A549 (cell line): ENCODE data around the gene USP49.

ENCODE experiments used
- ESRRA ChIP-seq: fragments of 150-350 bp; IDR thresholded peaks from 2 replicates; pipeline ENCODE4 v1.6.1; 2014; ENCODE audit warnings: mild to moderate bottlenecking, low read length, borderline replicate concordance
- MAZ ChIP-seq: fragments of 150-350 bp; IDR thresholded peaks from 2 replicates; pipeline ENCODE4 v1.6.1; 2014; ENCODE audit warnings: antibody characterized with exemption, low read depth, low read length, borderline replicate concordance
- MYC ChIP-seq: IDR thresholded peaks from 2 replicates; pipeline ENCODE4 v1.6.1; 2012; ENCODE audit warnings: mild to moderate bottlenecking, inconsistent platforms, low read length, improper control_type of control experiment, borderline replicate concordance
- NFE2L2 ChIP-seq: fragments of 150-350 bp; conservative IDR thresholded peaks from 2 replicates; pipeline ENCODE4 v1.6.1; 2014; ENCODE audit warnings: low read length
- POLR2A ChIP-seq: IDR thresholded peaks from 2 replicates; pipeline ENCODE4 v1.6.1; 2012; ENCODE audit warnings: mild to moderate bottlenecking, low read length
- REST ChIP-seq: fragments of 200-600 bp; sonication (generic); IDR thresholded peaks from 2 replicates; pipeline ENCODE4 v1.6.1; 2016; ENCODE audit warnings: antibody characterized with exemption, mild to moderate bottlenecking, moderate library complexity
- SMC3 ChIP-seq: fragments of >200 bp; sonication (Bioruptor Twin); formaldehyde crosslinking; IDR thresholded peaks from 3 replicates; pipeline ENCODE4 v1.6.1; 2018; ENCODE audit warnings: inconsistent platforms
- SREBF2 ChIP-seq: fragments of 450-650 bp; IDR thresholded peaks from 2 replicates; pipeline ENCODE4 v1.6.1; 2014; ENCODE audit warnings: mild to moderate bottlenecking, moderate library complexity

- no peak for TF ChIP-seq REST
- no peak for TF ChIP-seq POLR2A
- no peak for TF ChIP-seq MYC
- no peak for TF ChIP-seq SREBF2
- no peak for TF ChIP-seq ESRRA
- TF ChIP-seq SMC3 = no peak
- TF ChIP-seq NFE2L2 = no peak
- no peak for TF ChIP-seq MAZ
These were observed 135.9 kb downstream of the USP49 start for GRCh38 chr6:41759106-41759904.
